ENCODE data around the gene ETS2.

The ETS2 gene

GRCh38 chr21:38771536-38771935 lies 34.2 kb upstream of the ETS2 start:
- no peak for TF ChIP-seq CTCF (IDR thresholded peaks at IDR 0.05; ENCODE audit: borderline replicate concordance, insufficient read depth, low read depth, low read length)
- H3K4me3 ChIP-seq (ENCODE audit: low read depth, low read length) = no peak overlapping the region

GRCh38 chr21:38772646-38773045 lies 33.1 kb upstream of the ETS2 start:
- no peak for TF ChIP-seq CTCF (IDR thresholded peaks at IDR 0.05; ENCODE audit: borderline replicate concordance, insufficient read depth, low read depth, low read length)
- no peak overlapping the region for H3K4me3 ChIP-seq (ENCODE audit: low read depth, low read length)

GRCh38 chr21:38773099-38774061 lies 32.3 kb upstream of the ETS2 start:
- TF ChIP-seq CTCF (IDR thresholded peaks at IDR 0.05; ENCODE audit: borderline replicate concordance, insufficient read depth, low read depth, low read length) = no peak
- no peak overlapping the region for H3K4me3 ChIP-seq (ENCODE audit: low read depth, low read length)

- no peak overlapping the region for H3K4me3 ChIP-seq (ENCODE audit: low read depth, low read length)
- TF ChIP-seq CTCF (IDR thresholded peaks at IDR 0.05; ENCODE audit: borderline replicate concordance, insufficient read depth, low read depth, low read length) = no peak
Observed at GRCh38 chr21:38774152-38774551, 31.6 kb upstream of the ETS2 start.

- no peak for TF ChIP-seq CTCF (IDR thresholded peaks at IDR 0.05; ENCODE audit: borderline replicate concordance, insufficient read depth, low read depth, low read length)
- H3K4me3 ChIP-seq (ENCODE audit: low read depth, low read length) = no peak overlapping the region
Observed at GRCh38 chr21:38774586-38775285, 31.0 kb upstream of the ETS2 start.

- H3K4me3 ChIP-seq (ENCODE audit: low read depth, low read length) = no peak overlapping the region
- TF ChIP-seq CTCF (IDR thresholded peaks at IDR 0.05; ENCODE audit: borderline replicate concordance, insufficient read depth, low read depth, low read length) = no peak
Observed at GRCh38 chr21:38775733-38776132, 30.0 kb upstream of the ETS2 start.

All from GM12875 (cell line).